Ectodermal cell (in vitro differentiated cells): ENCODE results near the gene COL8A1.

ENCODE experiments used
- H3K27ac ChIP-seq: 2 replicates; pipeline ENCODE4 v1.7.0; 2013; ENCODE audit warnings: mild to moderate bottlenecking, low read depth, low read length; ENCODE audit not compliant: insufficient read depth, poor library complexity, severe bottlenecking
- H3K27me3 ChIP-seq: 2 replicates; pipeline ENCODE4 v1.7.0; 2013; ENCODE audit warnings: mild to moderate bottlenecking, low read length; ENCODE audit not compliant: insufficient read depth, control insufficient read depth, poor library complexity, severe bottlenecking
- H3K36me3 ChIP-seq: one replicate; pipeline ENCODE4 v1.7.0; 2013; ENCODE audit warnings: low read length; ENCODE audit not compliant: control insufficient read depth, insufficient read depth
- H3K4me1 ChIP-seq: one replicate; pipeline ENCODE4 v1.7.0; 2013; ENCODE audit warnings: low read length; ENCODE audit not compliant: control insufficient read depth, insufficient read depth
- H3K4me3 ChIP-seq: 2 replicates; pipeline ENCODE4 v1.7.0; 2013; ENCODE audit warnings: low read depth, low read length, control low read depth; ENCODE audit not compliant: insufficient read depth
- H3K9me3 ChIP-seq: 2 replicates; pipeline ENCODE4 v1.7.0; 2013; ENCODE audit warnings: mild to moderate bottlenecking, low read length, moderate library complexity; ENCODE audit not compliant: control insufficient read depth
- WGBS, 2 experiments: methylation state at CpG; one replicate each; pipeline ENCODE4 v1.1.7; 2013; ENCODE audit warnings: missing lambda C conversion rate in 2 of 2; 5-methylcytosine and 5-hydroxymethylcytosine counted together

The COL8A1 gene

DNA sequence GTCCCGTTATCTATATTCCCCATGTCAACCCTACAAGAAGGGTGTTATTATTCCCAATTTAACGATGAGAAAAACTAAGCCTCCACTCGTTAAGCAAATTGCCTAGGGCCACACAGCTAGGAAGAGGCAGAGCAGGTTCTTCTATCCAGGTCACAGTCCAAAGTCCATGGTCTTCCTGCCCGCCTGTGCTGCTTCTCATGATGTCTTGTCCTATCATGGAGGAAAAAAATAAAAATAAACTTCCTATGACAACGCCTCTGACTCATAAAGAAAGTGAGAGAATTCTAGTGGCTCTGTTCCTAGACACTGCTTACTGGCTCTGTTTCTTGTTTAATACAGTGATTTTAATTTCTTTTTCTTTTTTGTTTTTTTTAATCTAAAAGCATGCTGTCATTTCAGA, 9.7 kb downstream of the COL8A1 start:
- Histone ChIP-seq H3K4me1 (peaks cover 7% of the 10 kb centered on the region), H3K4me3 (no peak overlapping the region)

DNA sequence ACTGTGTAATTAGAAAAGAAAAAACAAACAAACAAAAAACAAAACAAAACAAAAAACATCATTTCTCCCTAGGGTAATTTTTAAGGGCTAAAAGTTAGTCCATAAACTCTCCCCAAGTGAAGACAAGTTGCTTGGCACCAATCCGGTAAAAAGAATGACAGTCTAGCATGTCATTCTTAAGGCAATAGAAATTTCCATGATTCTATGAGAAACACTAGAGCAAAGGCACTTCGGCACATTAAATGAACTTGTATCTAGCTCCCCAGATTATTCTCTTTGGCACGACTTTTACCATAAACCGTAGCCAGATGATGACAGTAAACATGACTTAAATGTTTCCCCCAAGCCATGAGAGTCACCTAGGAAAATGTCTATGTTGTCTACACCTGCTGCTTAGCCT, 10.1 kb downstream of the COL8A1 start:
- no peaks in the 10 kb centered on the region for H3K27me3 ChIP-seq
- WGBS, 2 experiments, result 93 to 94% methylated on average over 4 of the region's 4 CpGs
- no peak overlapping the region for H3K4me3 ChIP-seq
- no peaks in the 10 kb centered on the region for H3K36me3 ChIP-seq
- H3K9me3 ChIP-seq, result no peaks in the 10 kb centered on the region
- peaks cover 7% of the 10 kb centered on the region for H3K4me1 ChIP-seq
- no peak overlapping the region for H3K27ac ChIP-seq

More for the DNA sequence above, 9.7 kb downstream of the COL8A1 start:
- 93% methylated on average over 5 of the region's 5 CpGs for WGBS, 2 experiments
- no peaks in the 10 kb centered on the region for H3K9me3 ChIP-seq
- no peak overlapping the region for H3K27ac ChIP-seq
- no peaks in the 10 kb centered on the region for H3K36me3 ChIP-seq
- H3K27me3 ChIP-seq, result no peaks in the 10 kb centered on the region

DNA sequence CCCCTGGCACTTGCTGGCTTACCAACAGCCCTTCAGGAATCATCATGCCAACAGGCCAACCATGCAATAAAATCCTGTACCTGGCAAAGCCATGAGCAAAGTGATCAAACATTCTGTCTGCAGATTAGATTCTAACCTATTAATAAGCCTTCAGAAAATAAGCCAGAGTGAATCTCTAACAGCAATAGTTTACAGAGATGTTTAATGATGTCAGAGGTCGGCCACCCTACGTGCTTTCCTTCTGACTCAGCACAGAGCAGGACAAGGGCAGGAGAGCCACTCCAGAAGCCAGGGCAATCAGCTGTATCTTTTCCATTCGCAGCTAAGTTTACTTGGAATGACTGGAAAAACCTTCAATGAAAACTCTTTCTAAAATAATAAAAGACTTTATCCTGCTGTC, 13.1 kb downstream of the COL8A1 start:
- no peaks in the 10 kb centered on the region for H3K4me1 ChIP-seq
- no peaks in the 10 kb centered on the region for H3K27me3 ChIP-seq
- no peak overlapping the region for H3K27ac ChIP-seq
- no peaks in the 10 kb centered on the region for H3K36me3 ChIP-seq
- no peak overlapping the region for H3K4me3 ChIP-seq
- WGBS, 2 experiments, result 81 to 84% methylated on average over 3 of the region's 3 CpGs
- no peaks in the 10 kb centered on the region for H3K9me3 ChIP-seq

DNA sequence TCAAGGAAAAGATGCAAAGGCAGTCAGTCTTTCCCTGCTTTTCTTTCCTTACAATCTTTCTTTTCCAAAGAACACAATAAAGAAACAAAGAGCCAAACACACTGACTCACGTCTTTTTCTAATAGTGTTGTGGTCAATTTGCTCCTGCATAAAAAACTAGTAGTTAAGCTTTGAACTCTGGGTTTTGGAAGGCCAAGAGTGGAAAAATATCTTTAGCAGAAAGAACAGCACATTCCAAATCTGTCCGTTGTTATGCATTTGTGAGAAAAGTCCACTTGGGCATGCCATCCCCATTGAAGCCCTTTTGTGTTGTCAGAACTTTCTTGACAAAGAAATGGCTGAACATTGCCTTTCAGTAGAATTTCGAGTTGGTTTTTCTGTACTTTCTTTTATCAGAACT, 18.2 kb downstream of the COL8A1 start:
- 69 to 74% methylated on average over 2 to 3 of the region's 3 CpGs for WGBS, 2 experiments
- Histone ChIP-seq H3K36me3 (no peaks in the 10 kb centered on the region), H3K27ac (no peak overlapping the region), H3K27me3 (no peaks in the 10 kb centered on the region), H3K9me3 (no peaks in the 10 kb centered on the region), H3K4me1 (no peaks in the 10 kb centered on the region), H3K4me3 (no peak overlapping the region)

DNA sequence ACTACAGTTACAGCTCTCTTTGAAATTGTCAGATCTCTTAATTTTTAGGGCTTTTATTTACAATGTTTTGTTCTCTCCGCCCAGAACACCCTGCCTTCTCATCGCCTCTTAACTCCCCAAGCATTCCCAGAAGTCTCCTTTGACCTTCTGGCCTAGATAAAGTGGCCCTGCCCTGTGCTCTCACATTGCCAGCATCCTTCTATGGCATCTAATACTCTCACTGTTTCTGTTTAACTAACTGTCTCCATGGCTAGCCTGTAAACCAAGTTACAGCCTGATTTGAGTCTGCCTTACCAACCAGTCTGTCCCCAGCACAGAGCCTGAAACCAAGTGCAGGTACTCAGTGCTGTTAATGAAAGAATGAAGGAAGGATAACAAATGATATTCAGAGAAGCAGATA, 19.9 kb downstream of the COL8A1 start:
- Histone ChIP-seq H3K27me3 (no peaks in the 10 kb centered on the region), H3K9me3 (no peaks in the 10 kb centered on the region), H3K27ac (no peak overlapping the region), H3K36me3 (no peaks in the 10 kb centered on the region), H3K4me3 (no peak overlapping the region), H3K4me1 (no peaks in the 10 kb centered on the region)
- 93% methylated on average over 2 of the region's 2 CpGs for WGBS, 2 experiments

DNA sequence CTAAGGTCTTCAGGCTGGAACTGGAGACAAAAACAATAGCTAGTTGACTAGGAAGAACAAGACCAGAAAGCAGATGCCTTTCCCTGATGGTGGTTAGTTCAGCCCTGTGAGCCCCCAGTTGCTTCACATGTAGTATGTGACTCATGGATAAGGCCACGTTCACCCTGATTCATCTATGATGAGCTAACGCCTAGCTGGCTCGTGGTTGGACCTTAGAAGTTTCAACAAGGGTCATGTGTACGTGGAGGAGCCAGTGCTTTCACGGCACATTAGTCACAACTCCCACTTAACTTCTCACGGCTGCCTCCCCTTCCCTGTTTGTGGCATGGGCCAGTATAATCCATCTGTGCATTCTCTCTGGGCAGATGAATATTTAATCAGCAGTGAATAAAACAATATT, 20.6 kb downstream of the COL8A1 start:
- H3K4me1 ChIP-seq, result no peaks in the 10 kb centered on the region
- no peak overlapping the region for H3K27ac ChIP-seq

DNA sequence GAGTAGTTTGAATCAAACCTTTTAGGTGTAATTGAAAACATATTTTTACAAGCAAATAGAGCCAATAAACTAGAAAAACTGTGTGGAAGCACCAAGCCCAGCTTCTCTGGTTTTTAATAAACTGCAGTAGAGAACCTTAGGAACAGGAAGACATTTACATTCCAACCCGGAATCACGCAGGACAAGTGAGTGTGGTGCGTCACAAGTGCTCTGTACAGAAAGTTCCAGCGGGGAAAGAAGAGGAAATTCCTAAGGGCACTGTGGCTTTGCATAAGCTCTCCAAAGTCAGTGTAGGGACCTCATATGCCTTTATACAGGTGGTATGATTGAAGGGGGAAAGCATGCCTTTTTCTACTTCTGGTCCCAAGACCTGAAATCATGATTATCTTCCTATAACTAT, 21.6 kb downstream of the COL8A1 start:
- WGBS, 2 experiments, result 92 to 94% methylated on average over 4 of the region's 4 CpGs
- Histone ChIP-seq H3K4me1 (no peaks in the 10 kb centered on the region), H3K9me3 (no peaks in the 10 kb centered on the region), H3K36me3 (no peaks in the 10 kb centered on the region), H3K4me3 (no peak overlapping the region), H3K27me3 (no peaks in the 10 kb centered on the region), H3K27ac (no peak overlapping the region)

More for the DNA sequence above, 20.6 kb downstream of the COL8A1 start:
- 94 to 97% methylated on average over 6 of the region's 6 CpGs for WGBS, 2 experiments
- Histone ChIP-seq H3K36me3 (no peaks in the 10 kb centered on the region), H3K9me3 (no peaks in the 10 kb centered on the region), H3K4me3 (no peak overlapping the region), H3K27me3 (no peaks in the 10 kb centered on the region)

DNA sequence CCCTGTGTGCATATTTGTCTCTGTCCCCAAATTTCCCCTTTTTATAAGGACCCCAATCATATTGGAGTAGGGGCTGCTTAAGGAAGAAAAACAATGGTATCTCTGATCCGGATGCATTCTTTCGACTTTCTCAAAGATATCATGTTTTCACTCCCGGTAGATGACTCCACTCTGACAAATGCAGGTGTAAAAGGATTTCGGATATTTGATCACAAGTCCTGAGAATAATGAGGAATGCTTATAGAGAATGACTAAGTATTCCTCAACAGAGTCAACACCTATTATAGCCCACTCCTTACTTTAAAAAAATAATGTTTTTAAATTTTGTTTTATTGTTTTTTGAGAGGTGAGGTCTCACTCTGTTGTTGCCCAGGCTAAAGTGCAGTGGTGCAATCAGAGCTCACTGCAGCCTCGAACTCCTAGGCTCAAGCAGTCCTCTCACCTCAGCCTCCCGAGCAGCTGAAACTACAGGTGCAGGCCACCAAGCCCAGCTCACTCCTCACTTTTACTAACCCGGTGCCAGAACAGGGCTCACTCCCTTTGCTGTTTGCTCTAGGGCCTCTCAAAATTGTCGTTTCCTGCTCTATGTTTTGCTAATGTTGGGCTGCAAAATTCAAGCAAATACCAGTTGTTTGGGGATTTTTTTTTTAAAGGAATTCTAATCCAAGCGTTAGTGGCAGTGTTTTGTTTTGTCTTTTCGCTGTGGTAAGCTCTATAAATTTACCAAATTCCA, 24.6 kb downstream of the COL8A1 start:
- no peaks in the 10 kb centered on the region for H3K27me3 ChIP-seq
- WGBS, 2 experiments, result 80 to 83% methylated on average over 9 to 10 of the region's 10 CpGs
- H3K27ac ChIP-seq, result no peak overlapping the region
- no peak overlapping the region for H3K4me3 ChIP-seq
- H3K4me1 ChIP-seq, result no peaks in the 10 kb centered on the region
- no peaks in the 10 kb centered on the region for H3K36me3 ChIP-seq
- H3K9me3 ChIP-seq, result no peaks in the 10 kb centered on the region

DNA sequence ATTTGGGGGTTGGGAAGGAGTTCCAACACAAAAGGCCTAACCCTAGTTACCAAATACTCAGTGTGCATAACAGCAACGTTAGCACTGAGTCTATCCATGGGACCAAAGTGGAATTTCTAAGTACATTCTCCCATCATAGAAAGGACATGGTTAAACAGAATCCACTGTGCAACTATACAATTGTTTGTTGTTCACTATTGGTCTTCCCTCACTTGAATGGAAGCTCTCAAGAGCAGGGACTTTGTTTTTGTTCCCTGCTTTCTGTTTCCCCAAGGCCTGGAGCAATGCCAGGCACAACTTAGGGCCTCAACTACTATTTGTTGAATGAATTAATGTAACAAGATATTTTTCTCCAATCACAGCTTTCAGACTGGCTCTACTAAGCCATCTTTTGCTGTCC, 25.6 kb downstream of the COL8A1 start:
- Histone ChIP-seq H3K36me3 (no peaks in the 10 kb centered on the region), H3K27me3 (no peaks in the 10 kb centered on the region), H3K4me1 (no peaks in the 10 kb centered on the region), H3K4me3 (no peak overlapping the region), H3K9me3 (no peaks in the 10 kb centered on the region), H3K27ac (no peak overlapping the region)
- 60 to 67% methylated on average over 1 of the region's 1 CpG for WGBS, 2 experiments

DNA sequence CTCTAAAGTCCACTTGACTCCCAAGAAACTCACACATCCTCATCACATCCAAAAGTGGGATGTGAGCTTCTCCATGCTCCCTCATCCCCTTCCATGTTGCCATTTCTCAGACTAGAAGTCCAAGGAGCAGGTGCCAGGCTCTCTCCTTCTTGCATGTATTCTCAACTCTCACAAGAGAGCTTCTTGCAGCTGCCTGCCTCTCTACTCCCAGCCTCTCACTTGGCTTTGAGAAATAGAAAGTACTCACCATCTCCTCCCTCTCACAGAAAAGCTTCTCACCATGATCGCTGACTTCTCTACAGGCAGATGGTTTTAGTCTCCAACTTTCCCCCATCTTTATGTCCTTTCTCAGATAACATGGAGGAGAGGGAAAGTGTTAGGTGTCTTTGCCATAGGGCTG, 26.6 kb downstream of the COL8A1 start:
- WGBS, 2 experiments, result 100% methylated on average over 1 of the region's 1 CpG
- no peak overlapping the region for H3K4me3 ChIP-seq

DNA sequence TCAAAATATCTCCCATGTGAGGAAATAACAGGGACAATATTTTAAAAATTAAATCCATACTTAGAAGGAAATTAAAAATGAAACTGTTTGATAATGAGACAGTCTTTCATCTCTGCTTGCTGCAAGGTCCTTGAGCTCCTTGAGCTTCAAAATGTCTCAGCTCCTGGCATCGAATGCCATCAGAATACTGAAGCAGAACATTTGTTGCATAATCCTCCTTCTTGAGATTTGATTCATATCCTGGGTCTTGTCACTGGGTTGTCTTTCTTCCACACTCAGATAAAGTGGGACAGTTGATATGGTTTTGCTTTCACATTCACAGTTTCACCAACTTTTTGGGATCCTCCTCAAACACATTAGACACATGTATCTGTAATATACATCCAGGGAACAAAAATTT, 27.8 kb downstream of the COL8A1 start:
- Histone ChIP-seq H3K9me3 (no peaks in the 10 kb centered on the region), H3K36me3 (no peaks in the 10 kb centered on the region), H3K4me3 (no peak overlapping the region), H3K27me3 (no peaks in the 10 kb centered on the region), H3K4me1 (no peaks in the 10 kb centered on the region), H3K27ac (no peak overlapping the region)
- 89 to 95% methylated on average over 1 of the region's 1 CpG for WGBS, 2 experiments

More for the DNA sequence above, 26.6 kb downstream of the COL8A1 start:
- Histone ChIP-seq H3K27ac (no peak overlapping the region), H3K9me3 (no peaks in the 10 kb centered on the region), H3K4me1 (no peaks in the 10 kb centered on the region), H3K36me3 (no peaks in the 10 kb centered on the region), H3K27me3 (no peaks in the 10 kb centered on the region)
